ENCODE results near the gene CACNA1C.

- TF ChIP-seq CTCF (IDR thresholded peaks at IDR 0.05), result no peak
- no peak for TF ChIP-seq POLR2A (IDR thresholded peaks at IDR 0.05)
Measured at GRCh38 chr12:2144951-2145350, 92.2 kb downstream of the CACNA1C start.
